Uterine smooth muscle cell (primary cell): ENCODE data around the gene AQP12A. TPM values are rescaled to one million over a fixed set of nuclear protein-coding genes. Genes with fewer than 3 reads are reported as not detected.

Source experiments
- total RNA-seq: library from RNA; depleted of rRNA; stranded (reverse); fragments of >200 nt; gene quantifications from 2 replicates; pipeline ENCODE4 v1.2.3, GENCODE V29; 2014

AQP12A gene
- total RNA-seq = not detected in 2 replicates

GRCh38 chr2:240691631-240692420 lies at the start of gene AQP12A:
AQP12A (plus strand) TSS chr2:240691866; CDS start chr2:240691914, 48 bp downstream.

GRCh38 chr2:240682431-240683224 lies 9.0 kb upstream of the AQP12A start, which contains the start of gene AQP12B:
AQP12B (minus strand) TSS chr2:240682885; CDS start chr2:240682837, 48 bp downstream.

Other genes with a start within 250 kb of the AQP12A start
- gene ANKMY1, start 133.9 kb upstream of the AQP12A start, total RNA-seq = 6.6 and 7.6 TPM in 2 replicates
- gene DUSP28, start 131.5 kb upstream of the AQP12A start, total RNA-seq = 2.3 and 3.5 TPM in 2 replicates
- 16.2 and 20.5 TPM in 2 replicates for gene RNPEPL1, start 123.4 kb upstream of the AQP12A start, total RNA-seq
- 30.3 and 36.6 TPM in 2 replicates for gene CAPN10, start 105.1 kb upstream of the AQP12A start, total RNA-seq
- gene GPR35, start 66.4 kb upstream of the AQP12A start, total RNA-seq = 0.55 and 0.87 TPM in 2 replicates
- not detected in 2 replicates for gene AQP12B, start 9.0 kb upstream of the AQP12A start, total RNA-seq
- not detected in 2 replicates for gene KIF1A, start 128.4 kb downstream of the AQP12A start, total RNA-seq
- under 0.01 TPM in 1 of 2 replicates, not detected in the other for gene AGXT, start 177.0 kb downstream of the AQP12A start, total RNA-seq
- gene MAB21L4, start 204.3 kb downstream of the AQP12A start, total RNA-seq = under 0.01 TPM in 1 of 2 replicates, not detected in the other
- under 0.01 TPM in 1 of 2 replicates, not detected in the other for gene CROCC2, start 214.5 kb downstream of the AQP12A start, total RNA-seq